Urothelium cell line (cell line): ENCODE data around the gene GALNT12.
A peak's percentile ranks its signal among the peaks of the same experiment; 100 is the strongest.

Source experiments
- DNase-seq: peaks from one replicate; pipeline ENCODE4 v3.0.0; 2011; ENCODE audit warnings: low spot score, mixed read lengths
- FAIRE-seq: peaks from 2 replicates; lab custom pipeline; 2011; peaks lifted over from hg19 to GRCh38; lab: Jason Lieb, UNC

Gene GALNT12

DNA sequence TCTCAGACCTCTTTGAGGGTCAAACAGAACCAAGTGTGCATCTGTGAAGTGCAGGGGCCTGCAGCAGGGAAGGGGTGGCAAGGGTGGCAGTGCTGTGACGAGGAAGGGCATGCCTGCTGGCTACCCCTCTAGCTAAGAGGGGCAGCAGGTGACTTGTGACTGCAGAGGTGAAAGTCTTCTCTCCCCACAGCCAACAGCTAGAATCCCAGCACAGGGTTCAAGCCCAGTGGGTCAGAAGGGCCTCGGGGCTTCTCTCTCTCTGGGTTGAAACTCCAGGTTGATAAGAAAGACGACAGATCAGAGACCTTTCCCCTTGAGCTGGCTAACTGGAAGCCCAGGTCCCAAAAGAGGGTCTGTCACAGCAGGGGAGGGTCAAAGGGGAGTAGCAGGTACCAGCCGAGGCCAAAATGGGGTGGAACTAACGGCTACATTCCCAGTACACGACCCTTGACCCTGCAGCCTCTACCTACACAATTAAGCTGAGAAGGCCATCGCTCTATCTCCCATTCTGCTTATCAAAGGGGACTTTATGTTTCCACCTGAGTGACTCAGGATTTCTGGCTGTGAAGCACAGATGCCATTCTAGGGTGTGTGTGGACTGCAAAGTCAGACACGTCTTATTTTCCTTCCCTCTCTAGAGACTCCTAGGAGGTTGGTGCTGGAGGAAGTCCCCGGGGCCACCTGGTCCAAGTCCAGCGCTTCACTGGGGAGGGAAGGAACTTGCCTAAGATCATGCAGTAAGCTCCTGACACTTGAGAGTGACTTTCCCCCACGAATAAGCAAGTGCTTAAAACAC is 25.7 kb upstream of the GALNT12 start:
- DNase-seq (peak; percentile 80), FAIRE-seq (no peak)

- DNase-seq: no peak
- peak; percentile 56 for FAIRE-seq
Observed at GRCh38 chr9:98783518-98784226, 23.8 kb upstream of the GALNT12 start.

DNA sequence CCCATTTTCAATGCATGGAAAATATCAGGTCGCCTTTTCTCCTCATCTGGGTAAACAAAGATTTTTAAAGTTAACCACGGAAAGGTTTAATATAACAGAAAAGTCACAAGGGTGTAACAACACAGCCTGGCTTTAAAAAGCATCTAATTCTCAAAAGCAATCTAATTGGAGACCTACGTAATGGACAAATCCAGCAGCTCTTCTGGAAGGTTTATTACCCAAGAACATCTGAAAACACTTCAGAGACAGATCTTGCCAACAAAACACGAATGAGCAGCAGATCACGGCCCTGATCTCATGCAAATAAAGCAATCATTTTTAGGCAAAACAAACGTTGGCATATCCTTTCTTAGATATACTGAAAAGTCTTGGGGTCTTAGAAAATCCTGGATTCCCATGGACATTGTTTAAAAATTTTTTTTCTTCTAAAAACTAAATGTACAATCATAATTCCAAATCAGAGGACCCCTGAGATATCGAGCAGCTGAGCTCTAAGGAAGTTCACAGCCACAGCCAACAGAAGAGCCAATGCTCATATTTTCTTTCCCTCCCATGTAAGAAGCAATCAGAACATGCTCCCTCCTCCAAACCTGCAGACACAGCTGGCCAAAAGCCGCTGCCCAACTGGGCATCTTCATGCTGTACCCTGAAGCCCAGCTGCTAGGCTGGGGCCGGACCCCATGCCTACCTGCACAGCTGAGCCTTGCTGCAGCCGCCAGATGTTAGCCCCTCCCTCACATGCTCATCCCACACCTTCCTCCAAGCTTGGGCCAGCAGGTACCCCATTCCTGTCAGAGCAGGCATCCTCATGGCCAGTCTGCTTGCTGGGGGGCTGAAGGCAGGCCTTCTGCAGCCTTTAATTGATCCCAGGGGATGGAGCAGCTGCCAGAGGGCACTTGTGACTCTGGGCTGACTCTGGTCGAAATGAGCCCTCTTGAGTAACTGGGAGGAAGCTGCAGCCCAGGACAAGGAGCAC is 22.4 kb upstream of the GALNT12 start:
- FAIRE-seq: no peak
- DNase-seq: no peak

GRCh38 chr9:98786750-98787510 is 20.5 kb upstream of the GALNT12 start:
- DNase-seq (no peak), FAIRE-seq (no peak)

DNA sequence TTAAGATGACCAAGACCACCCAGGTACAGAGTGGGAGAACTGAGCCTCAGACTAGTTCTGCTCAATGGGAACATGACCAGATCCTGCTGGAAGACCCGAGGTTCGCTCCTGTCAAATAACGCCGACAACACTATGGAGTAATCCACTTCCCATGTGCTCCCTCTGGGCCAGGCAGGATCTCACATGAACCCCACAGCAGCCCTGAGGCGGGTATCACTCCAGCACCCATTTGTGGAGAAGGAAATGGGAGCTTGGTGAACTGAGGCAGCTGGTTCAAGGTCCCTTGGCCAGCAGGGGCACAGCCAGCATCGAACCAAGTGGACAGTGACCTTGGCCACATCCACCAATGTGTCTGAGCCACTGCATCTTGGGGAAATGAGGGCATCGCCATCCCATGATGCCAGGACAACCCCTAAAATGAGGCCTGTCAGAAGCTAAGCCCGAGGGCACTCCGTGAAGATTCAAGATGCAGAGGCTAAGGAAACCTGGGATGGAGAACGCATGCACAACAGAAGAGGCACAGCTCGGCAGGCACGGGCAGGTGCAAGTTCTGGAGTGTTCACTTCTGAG is 19.6 kb upstream of the GALNT12 start:
- DNase-seq (no peak), FAIRE-seq (no peak)

DNA sequence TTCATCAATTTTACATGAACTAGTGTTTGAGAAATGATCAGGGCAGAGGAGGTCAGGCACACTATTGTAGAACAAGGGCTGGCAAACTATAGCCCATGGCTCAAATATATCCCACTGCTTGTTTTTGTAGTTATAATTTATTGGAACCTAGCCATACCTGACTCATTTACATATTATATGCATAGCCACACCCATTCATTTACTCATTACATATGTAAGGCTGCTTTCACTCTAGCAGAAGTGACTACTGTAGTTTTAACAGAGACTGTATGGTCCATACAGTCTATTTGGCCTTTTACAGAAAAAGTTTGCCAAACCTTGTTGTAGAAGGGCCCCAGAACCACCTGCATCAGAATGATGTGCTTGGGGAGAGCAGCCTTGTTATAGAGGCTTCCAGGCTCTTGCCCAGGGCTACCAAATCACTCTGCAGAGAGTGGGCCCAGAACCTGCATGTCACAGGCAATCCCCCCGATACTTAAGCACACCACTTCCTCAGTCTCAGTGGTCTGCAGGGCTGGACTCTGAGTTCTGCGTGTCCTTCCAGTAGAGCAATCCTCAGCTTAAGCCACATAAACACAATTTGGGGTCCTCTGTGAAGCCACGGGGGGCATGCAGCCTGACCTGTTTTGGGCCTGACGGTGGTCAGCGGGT is 17.9 kb upstream of the GALNT12 start:
- no peak for DNase-seq
- FAIRE-seq: no peak

DNA sequence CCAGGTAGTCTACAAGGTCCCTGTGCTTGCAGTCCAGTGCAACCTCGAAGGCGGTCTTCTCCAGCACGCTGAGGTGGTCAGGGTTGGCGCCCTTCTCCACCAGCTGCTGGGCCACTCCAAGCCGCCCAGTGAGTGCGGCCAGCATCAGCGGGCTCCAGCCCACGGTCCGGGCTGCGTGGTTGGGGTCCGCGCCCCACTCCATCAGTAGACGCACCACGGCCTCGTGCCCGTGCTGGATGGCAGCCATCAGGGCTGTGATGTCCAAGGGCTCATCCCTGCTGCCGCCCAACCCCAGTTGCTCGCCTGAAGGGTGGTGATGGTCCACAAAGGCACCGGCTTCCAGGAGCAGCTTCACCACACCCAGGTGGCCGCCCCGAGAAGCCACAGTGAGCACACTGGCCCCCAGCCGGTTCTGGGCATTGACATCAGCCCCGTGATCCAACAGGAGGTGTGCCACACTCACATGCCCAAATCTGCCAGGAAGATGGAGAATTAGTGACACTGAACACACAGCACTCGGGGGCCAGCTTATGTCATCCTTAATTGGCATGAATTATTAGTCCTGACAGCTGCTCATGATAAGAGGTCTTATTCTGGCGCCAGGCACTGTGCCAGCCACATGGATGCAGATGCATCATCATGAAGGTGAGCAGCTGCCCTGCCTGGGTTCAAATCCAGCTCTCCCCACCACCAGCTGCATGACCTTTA is 17.2 kb upstream of the GALNT12 start:
- DNase-seq: no peak
- peak; percentile 23 for FAIRE-seq

GRCh38 chr9:98790842-98791607 is 16.4 kb upstream of the GALNT12 start:
- FAIRE-seq (peak; percentile 95), DNase-seq (peak; percentile 95)

DNA sequence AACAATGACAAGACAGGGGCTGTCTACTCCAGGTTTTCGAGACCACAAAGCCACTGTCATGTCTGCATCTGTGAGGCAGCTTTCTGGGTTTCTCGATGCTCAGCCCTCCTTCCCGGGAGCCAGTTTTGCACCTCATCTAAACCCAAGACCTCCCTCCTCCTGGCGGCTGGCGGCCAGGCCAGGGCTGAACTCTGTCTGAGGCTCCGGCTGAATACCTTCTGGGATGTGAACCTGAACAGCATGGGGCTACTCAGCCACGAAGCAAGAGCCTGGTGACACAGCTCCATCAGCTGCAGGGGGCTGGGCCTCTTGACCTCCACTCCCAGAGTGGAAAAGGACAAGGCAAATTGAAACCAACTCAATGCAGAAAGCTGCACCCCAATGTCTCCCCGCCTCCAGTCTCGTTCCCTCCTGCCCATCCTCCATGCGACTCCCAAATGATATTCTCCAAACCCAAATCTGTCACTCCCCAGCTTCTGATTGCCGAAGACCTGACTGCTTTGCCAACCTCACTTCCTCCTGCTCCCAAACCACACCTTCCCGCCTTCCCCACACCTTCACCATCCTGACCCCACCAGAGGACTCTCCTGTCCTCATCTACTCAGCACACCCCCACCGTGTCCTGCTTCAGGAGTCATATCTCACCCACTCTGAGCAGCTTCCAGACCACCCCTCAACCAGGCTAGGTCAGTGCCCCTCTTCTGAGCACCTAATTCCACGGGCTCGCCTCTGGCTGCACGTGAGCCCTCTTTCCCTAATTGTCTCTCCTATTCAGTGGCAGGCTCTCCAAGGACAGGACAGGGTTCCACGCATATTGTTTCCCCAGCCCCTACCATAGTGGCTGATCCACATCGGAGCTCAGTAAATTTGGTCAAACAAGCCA is 15.6 kb upstream of the GALNT12 start:
- FAIRE-seq: no peak
- no peak for DNase-seq

- DNase-seq (no peak), FAIRE-seq (no peak)
Observed at GRCh38 chr9:98793031-98793430, 14.4 kb upstream of the GALNT12 start.

DNA sequence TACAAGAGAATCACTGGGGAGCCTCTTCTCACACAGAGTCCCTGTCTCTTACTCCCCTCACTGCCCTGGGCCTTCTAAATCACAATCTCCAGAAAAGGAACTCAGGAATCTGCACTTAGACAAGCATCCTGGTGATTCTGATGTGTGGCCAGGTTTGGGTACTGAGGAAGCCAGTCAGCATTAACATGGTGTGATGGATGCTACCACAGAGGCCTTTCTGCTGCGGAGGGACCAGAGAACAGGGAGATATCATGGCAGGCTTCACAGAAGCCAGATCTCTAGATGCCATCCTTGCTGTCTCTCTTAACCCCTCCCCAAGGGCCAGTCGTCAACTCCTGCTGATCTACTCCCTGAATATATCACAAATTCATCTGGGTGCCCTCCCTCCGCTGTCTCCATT is 12.7 kb upstream of the GALNT12 start:
- FAIRE-seq: no peak
- no peak for DNase-seq

DNA sequence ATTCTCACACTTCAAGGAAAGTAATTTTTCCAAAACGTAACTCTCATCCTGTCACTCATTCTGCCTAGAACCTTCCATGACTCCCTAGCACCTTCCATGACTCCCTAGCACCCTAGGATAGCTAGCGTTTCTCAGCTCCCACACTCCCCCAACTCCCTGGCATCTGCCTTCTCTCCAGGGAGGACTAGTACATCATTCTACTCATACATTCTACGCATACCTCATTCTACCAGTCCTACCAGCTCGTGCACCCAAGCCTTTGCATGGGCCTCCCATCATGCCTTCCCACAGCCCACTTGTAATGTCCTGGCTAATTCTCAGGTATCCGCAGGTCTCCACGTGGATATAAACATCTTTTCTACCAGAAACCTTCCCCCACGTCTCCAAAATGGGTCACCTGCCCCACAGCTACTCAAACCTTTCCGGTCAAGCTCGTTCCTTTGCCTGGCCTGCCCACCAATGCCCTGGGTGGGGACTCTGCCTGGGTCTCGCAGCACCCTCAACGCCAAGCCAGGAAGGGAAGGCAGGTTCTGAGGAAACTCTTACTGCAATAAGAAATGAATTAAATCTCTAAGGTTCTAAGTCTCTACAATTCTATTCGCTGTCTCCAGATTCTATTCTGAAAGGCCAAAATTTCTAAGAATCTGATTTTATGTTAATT is 12.0 kb upstream of the GALNT12 start:
- no peak for FAIRE-seq
- DNase-seq: no peak

DNA sequence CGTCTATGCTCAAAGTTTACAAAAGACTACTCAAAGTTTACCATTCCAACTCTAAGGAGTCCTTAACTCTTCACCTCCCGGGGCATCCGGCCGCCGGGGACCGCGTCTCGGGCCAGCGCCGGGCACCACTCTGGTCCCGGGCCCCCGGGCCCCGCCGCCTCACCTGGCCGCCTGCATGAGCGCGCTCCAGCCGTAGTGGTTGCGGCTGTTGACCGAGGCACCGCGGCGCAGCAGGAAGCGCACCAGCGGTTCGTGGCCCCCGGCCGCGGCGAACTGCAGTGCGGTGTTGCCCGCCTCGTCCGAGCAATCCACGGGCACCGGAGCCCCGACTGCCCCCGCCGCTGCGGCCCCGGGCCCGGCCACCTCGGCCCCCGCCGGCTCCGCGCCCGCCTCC is 11.5 kb upstream of the GALNT12 start:
- FAIRE-seq (no peak), DNase-seq (peak; percentile 53)

GRCh38 chr9:98796364-98797101 is 10.9 kb upstream of the GALNT12 start, which contains the start of gene ANKS6:
Gene ANKS6 (minus strand): TSS chr9:98796555. CDS start chr9:98796491, 64 bp downstream.
- FAIRE-seq (no peak), DNase-seq (peak; percentile 94)

DNA sequence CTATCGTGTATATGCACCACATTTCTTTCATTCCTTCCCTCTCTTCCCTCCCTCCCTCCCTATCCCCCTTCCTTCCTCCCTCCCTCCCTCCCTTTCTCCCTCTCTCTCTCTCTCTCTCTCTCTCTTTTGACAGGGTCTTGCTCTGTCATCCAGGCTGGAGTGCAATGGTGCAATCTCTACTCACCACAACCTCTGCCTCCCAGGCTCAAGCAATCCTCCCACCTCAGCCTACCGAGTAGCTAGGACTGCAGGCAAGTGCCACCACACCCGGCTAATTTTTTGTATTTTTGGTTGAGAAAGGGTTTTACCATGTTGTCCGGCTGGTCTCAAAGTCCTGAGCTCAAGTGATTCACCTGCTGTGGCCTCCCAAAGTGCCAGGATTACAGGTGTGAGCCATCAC is 10.0 kb upstream of the GALNT12 start:
- FAIRE-seq (no peak), DNase-seq (no peak)

GRCh38 chr9:98798254-98798653 is 9.2 kb upstream of the GALNT12 start:
- no peak for DNase-seq
- FAIRE-seq: no peak
